DND-41 (cell line): ENCODE measurements around the gene IQSEC1.

ENCODE experiments used
- ATAC-seq: fragments of 200-7000 bp; cut with Tn5 transposase; 3 replicates; pipeline ENCODE4 v1.9.1; 2021; ENCODE audit warnings: low read depth; ENCODE audit not compliant: insufficient read depth
- DNase-seq: peaks from one replicate; pipeline ENCODE4 v3.0.0-alpha.2; 2020
- H2AFZ ChIP-seq: 2 replicates; pipeline ENCODE4 v1.6.0; 2012; ENCODE audit warnings: low read depth, low read length
- H3K27ac ChIP-seq: 2 replicates; pipeline ENCODE4 v1.5.1; 2012; ENCODE audit warnings: low read length, inconsistent platforms
- H3K27me3 ChIP-seq: fragments of 200-600 bp; sonication (generic); 2 replicates; pipeline ENCODE4 v1.6.0; 2012; ENCODE audit warnings: low read length, mild to moderate bottlenecking, inconsistent platforms; ENCODE audit not compliant: insufficient read depth, poor library complexity
- H3K36me3 ChIP-seq: 2 replicates; pipeline ENCODE4 v1.5.1; 2012; ENCODE audit warnings: low read length, inconsistent platforms; ENCODE audit not compliant: insufficient read depth
- H3K4me1 ChIP-seq: 2 replicates; pipeline ENCODE4 v1.5.1; 2012; ENCODE audit warnings: mild to moderate bottlenecking, low read length; ENCODE audit not compliant: insufficient read depth
- H3K4me2 ChIP-seq: 2 replicates; pipeline ENCODE4 v1.6.0; 2012; ENCODE audit warnings: mild to moderate bottlenecking, moderate library complexity, low read length, inconsistent platforms; ENCODE audit not compliant: insufficient read depth
- H3K4me3 ChIP-seq, 2 experiments: fragments of 200-600 bp in 1 of 2; shearing (Covaris generic) in 1 of 2; 2 replicates each; pipeline ENCODE4 v1.5.1; 2012 to 2016; ENCODE audit warnings: inconsistent platforms in 2 of 2, low read length in 2 of 2, mild to moderate bottlenecking in 2 of 2, low read depth in 1 of 2, moderate library complexity in 1 of 2
- H3K79me2 ChIP-seq: 2 replicates; pipeline ENCODE4 v1.6.0; 2012; ENCODE audit warnings: low read length, inconsistent platforms; ENCODE audit not compliant: insufficient read depth
- H3K9ac ChIP-seq: 2 replicates; pipeline ENCODE4 v1.6.0; 2012; ENCODE audit warnings: low read depth, mild to moderate bottlenecking, inconsistent platforms, low read length, moderate library complexity
- H3K9me3 ChIP-seq: 2 replicates; pipeline ENCODE4 v1.5.1; 2012; ENCODE audit warnings: low read length, moderate library complexity, mild to moderate bottlenecking, inconsistent platforms; ENCODE audit not compliant: insufficient read depth, severe bottlenecking
- H4K20me1 ChIP-seq: 2 replicates; pipeline ENCODE4 v1.6.0; 2012; ENCODE audit warnings: low read length; ENCODE audit not compliant: insufficient read depth
- EZH2 ChIP-seq: IDR thresholded peaks from 3 replicates; pipeline ENCODE4 v1.6.1; 2012; ENCODE audit warnings: borderline replicate concordance, low read depth, mild to moderate bottlenecking, moderate library complexity, low read length, inconsistent platforms; ENCODE audit not compliant: severe bottlenecking
- TF ChIP-seq, protein P1 (sequence below): IDR thresholded peaks from 2 replicates; pipeline ENCODE4 v1.5.1; 2012; ENCODE audit warnings: borderline replicate concordance, low read length, moderate library complexity, mild to moderate bottlenecking; ENCODE audit not compliant: poor library complexity, severe bottlenecking; ENCODE audit errors: extremely low read depth

The IQSEC1 gene

DNA sequence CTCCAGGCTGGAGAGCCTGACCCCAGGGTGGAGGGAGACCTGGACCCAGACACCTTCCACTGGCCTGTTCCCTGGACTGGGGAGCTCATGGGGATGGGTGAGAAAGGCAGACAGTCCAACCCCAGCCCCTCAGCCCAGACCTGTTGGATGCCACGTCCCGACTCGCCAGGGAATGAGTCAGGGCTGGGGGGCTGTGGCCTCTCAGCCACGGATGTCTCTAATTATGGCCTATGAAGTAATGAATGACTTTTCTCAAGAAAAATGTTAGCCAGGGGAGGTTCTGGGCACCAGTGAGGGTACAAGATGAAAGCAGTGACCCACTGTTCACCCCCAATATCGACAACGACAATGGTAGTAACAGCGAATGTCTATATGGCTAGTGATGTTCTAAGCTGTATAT, 124.9 kb downstream of the IQSEC1 start:
- Histone ChIP-seq H3K27ac (no peak overlapping the region), H3K4me1 (no peaks in the 10 kb centered on the region), H2AFZ (no peak overlapping the region), H3K9me3 (no peaks in the 10 kb centered on the region), H3K9ac (no peak overlapping the region), H4K20me1 (peaks cover 60% of the 10 kb centered on the region), H3K79me2 (peaks cover 6% of the 10 kb centered on the region), H3K4me2 (no peak overlapping the region), H3K4me3 (no peak overlapping the region), H3K36me3 (no peaks in the 10 kb centered on the region), H3K27me3 (no peaks in the 10 kb centered on the region)
- ATAC-seq (no peak), DNase-seq (no peak)
- TF ChIP-seq EZH2, result no peak
- TF ChIP-seq, protein P1, sequence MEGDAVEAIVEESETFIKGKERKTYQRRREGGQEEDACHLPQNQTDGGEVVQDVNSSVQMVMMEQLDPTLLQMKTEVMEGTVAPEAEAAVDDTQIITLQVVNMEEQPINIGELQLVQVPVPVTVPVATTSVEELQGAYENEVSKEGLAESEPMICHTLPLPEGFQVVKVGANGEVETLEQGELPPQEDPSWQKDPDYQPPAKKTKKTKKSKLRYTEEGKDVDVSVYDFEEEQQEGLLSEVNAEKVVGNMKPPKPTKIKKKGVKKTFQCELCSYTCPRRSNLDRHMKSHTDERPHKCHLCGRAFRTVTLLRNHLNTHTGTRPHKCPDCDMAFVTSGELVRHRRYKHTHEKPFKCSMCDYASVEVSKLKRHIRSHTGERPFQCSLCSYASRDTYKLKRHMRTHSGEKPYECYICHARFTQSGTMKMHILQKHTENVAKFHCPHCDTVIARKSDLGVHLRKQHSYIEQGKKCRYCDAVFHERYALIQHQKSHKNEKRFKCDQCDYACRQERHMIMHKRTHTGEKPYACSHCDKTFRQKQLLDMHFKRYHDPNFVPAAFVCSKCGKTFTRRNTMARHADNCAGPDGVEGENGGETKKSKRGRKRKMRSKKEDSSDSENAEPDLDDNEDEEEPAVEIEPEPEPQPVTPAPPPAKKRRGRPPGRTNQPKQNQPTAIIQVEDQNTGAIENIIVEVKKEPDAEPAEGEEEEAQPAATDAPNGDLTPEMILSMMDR, result no peak

DNA sequence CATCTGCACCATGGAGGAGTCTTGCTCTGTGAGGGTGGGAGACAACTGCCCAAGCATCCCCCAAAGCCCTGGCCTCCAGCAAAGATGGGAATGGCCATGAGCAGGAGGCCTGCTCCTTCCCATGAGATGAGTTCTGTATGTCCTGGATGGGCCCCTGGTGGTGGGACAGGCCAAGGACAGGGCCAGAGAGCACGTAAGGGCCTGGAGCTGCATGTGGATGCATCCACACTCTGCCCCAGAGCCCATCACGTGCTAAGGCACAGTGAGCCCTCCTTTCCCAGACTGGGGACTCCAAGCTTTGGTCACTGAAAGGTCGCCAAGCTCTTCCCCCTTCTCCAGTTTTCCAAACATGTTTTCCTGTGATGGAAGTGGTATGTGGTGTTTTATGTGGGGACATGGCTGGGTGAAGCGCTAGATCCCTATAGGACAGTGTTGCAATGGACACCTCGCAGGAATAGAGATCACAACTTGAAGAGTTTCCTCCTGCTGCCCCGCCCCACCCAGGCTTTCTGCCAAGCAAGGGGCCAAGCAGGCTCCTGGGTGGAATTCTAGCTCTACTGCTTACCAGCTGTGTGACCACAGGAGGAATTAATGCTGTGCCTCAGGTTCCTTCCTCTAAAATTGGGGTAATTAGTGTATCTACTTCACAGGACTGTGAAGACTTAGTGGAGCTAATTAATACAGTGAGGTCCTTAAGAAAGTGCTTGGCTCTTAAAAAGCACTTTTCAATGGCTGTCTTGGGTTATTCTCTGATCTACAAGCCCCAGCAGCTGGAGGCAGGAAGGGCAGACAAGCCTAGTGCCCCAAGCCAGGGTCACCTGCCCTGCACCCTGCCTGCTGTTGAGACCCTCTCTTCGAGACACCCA, 125.5 kb downstream of the IQSEC1 start:
- peaks cover 56% of the 10 kb centered on the region for H4K20me1 ChIP-seq
- DNase-seq, result no peak
- H3K4me2 ChIP-seq, result no peak overlapping the region
- no peak for ATAC-seq
- no peak for TF ChIP-seq EZH2
- TF ChIP-seq, protein P1, result no peak
- H3K4me1 ChIP-seq, result no peaks in the 10 kb centered on the region
- no peaks in the 10 kb centered on the region for H3K9me3 ChIP-seq
- H3K27ac ChIP-seq, result no peak overlapping the region
- peaks cover 6% of the 10 kb centered on the region for H3K79me2 ChIP-seq
- no peak overlapping the region for H3K9ac ChIP-seq
- H3K4me3 ChIP-seq, result no peak overlapping the region
- no peak overlapping the region for H2AFZ ChIP-seq
- no peaks in the 10 kb centered on the region for H3K36me3 ChIP-seq
- H3K27me3 ChIP-seq, result no peaks in the 10 kb centered on the region

DNA sequence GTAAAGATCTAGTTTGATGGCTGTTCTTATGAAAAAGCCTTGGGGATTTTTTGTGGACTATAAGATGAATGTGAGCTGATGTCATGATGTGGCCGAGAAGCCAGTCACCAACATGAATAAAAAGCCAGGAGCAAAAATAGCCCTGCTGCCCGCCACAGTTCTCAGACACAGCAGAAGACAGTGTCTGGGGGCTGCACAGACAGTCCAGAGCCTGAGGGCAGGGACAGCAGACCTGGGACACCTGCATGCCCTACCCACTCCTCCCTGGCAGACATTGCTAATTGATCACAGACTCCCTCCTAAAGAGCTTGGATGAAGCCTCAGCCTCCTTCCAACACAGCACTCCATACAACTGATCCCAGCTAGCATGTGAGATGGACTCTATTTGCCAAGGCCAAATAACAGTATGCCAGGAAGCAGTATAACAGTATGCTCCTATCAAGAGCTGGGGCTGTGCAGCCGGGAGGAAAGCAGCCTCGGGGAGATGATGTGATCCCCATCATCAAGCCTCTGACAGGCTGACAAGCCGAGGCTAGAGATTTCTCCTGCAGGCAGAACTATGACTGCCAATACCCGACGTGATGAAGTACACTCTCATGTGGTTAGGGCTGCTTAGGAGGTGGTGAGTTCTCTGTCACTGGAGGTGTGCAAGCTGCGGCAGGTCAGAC, 126.4 kb downstream of the IQSEC1 start:
- Histone ChIP-seq H3K9me3 (no peaks in the 10 kb centered on the region), H3K4me3 (no peak overlapping the region), H3K4me2 (no peak overlapping the region), H3K79me2 (peaks cover 6% of the 10 kb centered on the region), H2AFZ (no peak overlapping the region), H3K27me3 (no peaks in the 10 kb centered on the region), H3K36me3 (peaks cover 2% of the 10 kb centered on the region; the same call in 1 of the 2 replicates), H3K27ac (no peak overlapping the region), H3K9ac (no peak overlapping the region), H3K4me1 (no peaks in the 10 kb centered on the region), H4K20me1 (peaks cover 49% of the 10 kb centered on the region)
- ATAC-seq (no peak), DNase-seq (no peak)
- TF ChIP-seq, protein P1, result no peak
- no peak for TF ChIP-seq EZH2
